CD14-positive monocyte (primary cell): ENCODE results near the gene NBEA. TPM values are rescaled to one million over a fixed set of nuclear protein-coding genes. Genes with fewer than 3 reads are reported as not detected.
"Not testable (repeated sequence)": the region's sequence is repeated elsewhere in the genome, so short reads cannot be mapped to it uniquely, and the experiment has no call there.

Source experiments
- DNase-seq, 3 donors: peaks; one replicate each; pipeline ENCODE4 v3.0.0-alpha.2; 2011 to 2022
- H2AFZ ChIP-seq: 2 replicates; pipeline ENCODE4 v1.6.0; 2012; ENCODE audit warnings: mild to moderate bottlenecking, low read depth, low read length, inconsistent platforms; ENCODE audit not compliant: insufficient read depth, poor library complexity, severe bottlenecking
- H3K27ac ChIP-seq, 2 donors: 1 replicate in 1 of 2; 2 replicates in 1 of 2; pipeline ENCODE4 v1.5.1; 2012 to 2013; ENCODE audit warnings: low read length in 2 of 2, control low read depth in 1 of 2, inconsistent platforms in 1 of 2, low read depth in 1 of 2, mild to moderate bottlenecking in 1 of 2
- H3K27me3 ChIP-seq, 2 donors: one replicate each; pipeline versions ENCODE4 v1.6.0 to v1.6.1; 2011 to 2013; ENCODE audit warnings: low read length in 2 of 2; ENCODE audit not compliant: control insufficient read depth in 2 of 2, insufficient read depth in 2 of 2
- H3K36me3 ChIP-seq, 2 donors: replicated peaks in 1 of 2; 1 replicate in 1 of 2; 2 replicates in 1 of 2; pipeline versions ENCODE4 v1.5.1 to v1.6.1; 2012 to 2013; ENCODE audit warnings: low read length in 2 of 2, control low read depth in 1 of 2, inconsistent platforms in 1 of 2, mild to moderate bottlenecking in 1 of 2; ENCODE audit not compliant: insufficient read depth in 2 of 2, control insufficient read depth in 1 of 2
- H3K4me1 ChIP-seq, 2 donors: 1 replicate in 1 of 2; 2 replicates in 1 of 2; pipeline versions ENCODE4 v1.5.1 to v1.6.1; 2012 to 2013; ENCODE audit warnings: low read length in 2 of 2, control low read depth in 1 of 2, inconsistent platforms in 1 of 2, mild to moderate bottlenecking in 1 of 2, moderate library complexity in 1 of 2; ENCODE audit not compliant: insufficient read depth in 2 of 2, control insufficient read depth in 1 of 2
- H3K4me2 ChIP-seq: replicated peaks from 2 replicates; pipeline ENCODE3; 2012; ENCODE audit warnings: low read length, moderate library complexity, mild to moderate bottlenecking; ENCODE audit not compliant: poor library complexity, severe bottlenecking; ENCODE audit errors: extremely low read depth
- H3K4me3 ChIP-seq, 3 experiments: fragments of 200-600 bp in 1 of 3; sonication (generic) in 1 of 3; replicated peaks in 1 of 3; 1 replicate in 2 of 3; 2 replicates in 1 of 3; pipeline ENCODE4 v1.5.1; 2011 to 2013; ENCODE audit warnings: low read length in 3 of 3, mild to moderate bottlenecking in 3 of 3, control low read depth in 2 of 3, low read depth in 2 of 3, inconsistent platforms in 1 of 3, moderate library complexity in 1 of 3
- H3K79me2 ChIP-seq: 2 replicates; pipeline ENCODE4 v1.6.0; 2012; ENCODE audit warnings: mild to moderate bottlenecking, control low read depth, inconsistent platforms, low read length, moderate library complexity; ENCODE audit not compliant: insufficient read depth
- H3K9ac ChIP-seq: 2 replicates; pipeline ENCODE4 v1.6.0; 2017; ENCODE audit warnings: low read length, mild to moderate bottlenecking; ENCODE audit not compliant: insufficient read depth, poor library complexity, severe bottlenecking
- H3K9me3 ChIP-seq, 2 donors: replicated peaks in 1 of 2; 1 replicate in 1 of 2; 2 replicates in 1 of 2; pipeline versions ENCODE4 v1.5.1 to v1.6.1; 2012 to 2013; ENCODE audit warnings: low read length in 2 of 2, control low read depth in 1 of 2; ENCODE audit not compliant: control insufficient read depth in 1 of 2, insufficient read depth in 1 of 2
- H4K20me1 ChIP-seq: 2 replicates; pipeline ENCODE4 v1.6.0; 2012; ENCODE audit warnings: mild to moderate bottlenecking, low read length, control low read depth, moderate library complexity; ENCODE audit not compliant: insufficient read depth
- H3K27ac Mint-ChIP-seq, 7 donors: one replicate each; pipeline ENCODE4 v1.8.0; 2020; ENCODE audit warnings: mild to moderate bottlenecking in 7 of 7, mixed read lengths in 7 of 7, moderate library complexity in 6 of 7, inconsistent platforms in 2 of 7
- H3K27me3 Mint-ChIP-seq, 3 donors: one replicate each; pipeline ENCODE4 v1.8.0; 2021 to 2022; ENCODE audit warnings: low read depth in 3 of 3, mild to moderate bottlenecking in 3 of 3, mixed read lengths in 3 of 3, moderate library complexity in 3 of 3, inconsistent platforms in 1 of 3
- H3K36me3 Mint-ChIP-seq, 2 donors: one replicate each; pipeline ENCODE4 v1.8.0; 2020; ENCODE audit warnings: mixed read lengths in 2 of 2, inconsistent platforms in 1 of 2, mild to moderate bottlenecking in 1 of 2
- H3K4me1 Mint-ChIP-seq: one replicate; pipeline ENCODE4 v1.8.0; 2020; ENCODE audit warnings: mild to moderate bottlenecking, mixed read lengths
- H3K4me3 Mint-ChIP-seq, 2 donors: one replicate each; pipeline ENCODE4 v1.8.0; 2020; ENCODE audit warnings: mild to moderate bottlenecking in 2 of 2, mixed read lengths in 2 of 2, moderate library complexity in 1 of 2
- H3K9me3 Mint-ChIP-seq, 7 donors: one replicate each; pipeline ENCODE4 v1.8.0; 2020 to 2022; ENCODE audit warnings: mixed read lengths in 7 of 7, mild to moderate bottlenecking in 6 of 7, moderate library complexity in 6 of 7, inconsistent platforms in 2 of 7
- whole genome bisulfite sequencing: methylation state at CpG from one replicate; pipeline ENCODE4 v1.1.5; 2013; ENCODE audit warnings: missing lambda C conversion rate; ENCODE audit not compliant: insufficient coverage; 5-methylcytosine and 5-hydroxymethylcytosine counted together
- intact Hi-C, 2 donors: fragments of 100-400 bp; cut with micrococcal nuclease; formaldehyde crosslinking; loops; one replicate each; pipeline versions ENCODE4 v1.15.0 to v1.15.1; 2023
- polyA plus RNA-seq, 3 donors: library from polyadenylated mRNA; depleted of rRNA in 1 of 3; unstranded in 2 of 3; stranded (reverse) in 1 of 3; fragments of 300-500 nt in 2 of 3; fragments of >200 nt in 1 of 3; fragmentation: Illumina TruSeq in 2 of 3; gene quantifications; 1 replicate in 2 of 3; 2 replicates in 1 of 3; pipeline ENCODE4 v1.2.3, GENCODE V29; 2012 to 2021
- TF ChIP-seq, protein P1 (sequence below): fragments of 200-600 bp; IDR thresholded peaks from one replicate; pipeline ENCODE4 v1.8.0; 2022; ENCODE audit warnings: antibody characterized with exemption, mild to moderate bottlenecking

The NBEA gene
- polyA plus RNA-seq, 3 donors = 0.03 to 0.23 (median 0.08) TPM

DNA sequence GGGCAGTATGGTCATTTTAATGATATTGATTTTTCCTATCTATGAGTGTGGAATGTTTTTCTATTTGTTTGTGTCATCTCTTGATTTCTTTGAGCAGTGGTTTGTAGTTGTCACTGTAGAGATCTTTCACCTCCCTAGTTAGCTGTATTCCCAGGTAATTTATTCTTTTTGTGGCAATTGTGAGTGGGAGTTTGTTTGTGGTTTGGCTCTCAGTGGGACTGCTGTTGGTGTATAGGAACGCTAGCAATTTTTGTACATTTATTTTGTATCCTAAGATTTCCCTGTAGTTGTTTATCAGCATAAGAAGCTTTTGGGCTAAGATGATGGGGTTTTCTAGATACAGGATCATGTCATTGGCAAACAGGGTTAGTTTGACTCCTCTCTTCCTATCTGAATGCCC, 28.9 kb downstream of the NBEA start:
- Mint-ChIP-seq H3K4me1 (no peaks in the 10 kb centered on the region), H3K4me3 (no peak overlapping the region), H3K27me3 (no peaks in the 10 kb centered on the region), H3K9me3 (peaks cover 3 to 30% (median 20%) of the 10 kb centered on the region in 7 donors), H3K36me3 (no peaks in the 10 kb centered on the region), H3K27ac (no peak overlapping the region)
- H3K4me3 ChIP-seq = no peak overlapping the region
- no CpG with 5 or more reads among the region's 1 CpG for WGBS
- H3K27me3 ChIP-seq = no peaks in the 10 kb centered on the region
- H3K9ac ChIP-seq = no peak overlapping the region
- no peaks in the 10 kb centered on the region for H3K4me1 ChIP-seq
- intact Hi-C loops = no loop called here
- H3K4me2 ChIP-seq = no peak overlapping the region
- no peaks in the 10 kb centered on the region for H3K36me3 ChIP-seq
- TF ChIP-seq, protein P1, sequence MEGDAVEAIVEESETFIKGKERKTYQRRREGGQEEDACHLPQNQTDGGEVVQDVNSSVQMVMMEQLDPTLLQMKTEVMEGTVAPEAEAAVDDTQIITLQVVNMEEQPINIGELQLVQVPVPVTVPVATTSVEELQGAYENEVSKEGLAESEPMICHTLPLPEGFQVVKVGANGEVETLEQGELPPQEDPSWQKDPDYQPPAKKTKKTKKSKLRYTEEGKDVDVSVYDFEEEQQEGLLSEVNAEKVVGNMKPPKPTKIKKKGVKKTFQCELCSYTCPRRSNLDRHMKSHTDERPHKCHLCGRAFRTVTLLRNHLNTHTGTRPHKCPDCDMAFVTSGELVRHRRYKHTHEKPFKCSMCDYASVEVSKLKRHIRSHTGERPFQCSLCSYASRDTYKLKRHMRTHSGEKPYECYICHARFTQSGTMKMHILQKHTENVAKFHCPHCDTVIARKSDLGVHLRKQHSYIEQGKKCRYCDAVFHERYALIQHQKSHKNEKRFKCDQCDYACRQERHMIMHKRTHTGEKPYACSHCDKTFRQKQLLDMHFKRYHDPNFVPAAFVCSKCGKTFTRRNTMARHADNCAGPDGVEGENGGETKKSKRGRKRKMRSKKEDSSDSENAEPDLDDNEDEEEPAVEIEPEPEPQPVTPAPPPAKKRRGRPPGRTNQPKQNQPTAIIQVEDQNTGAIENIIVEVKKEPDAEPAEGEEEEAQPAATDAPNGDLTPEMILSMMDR = no peak
- no peak overlapping the region for H2AFZ ChIP-seq
- no peak overlapping the region for H3K27ac ChIP-seq
- H3K9me3 ChIP-seq = peaks cover 17 to 25% of the 10 kb centered on the region in 2 donors
- no peaks in the 10 kb centered on the region for H4K20me1 ChIP-seq
- H3K79me2 ChIP-seq = no peaks in the 10 kb centered on the region
- no peak for DNase-seq

DNA sequence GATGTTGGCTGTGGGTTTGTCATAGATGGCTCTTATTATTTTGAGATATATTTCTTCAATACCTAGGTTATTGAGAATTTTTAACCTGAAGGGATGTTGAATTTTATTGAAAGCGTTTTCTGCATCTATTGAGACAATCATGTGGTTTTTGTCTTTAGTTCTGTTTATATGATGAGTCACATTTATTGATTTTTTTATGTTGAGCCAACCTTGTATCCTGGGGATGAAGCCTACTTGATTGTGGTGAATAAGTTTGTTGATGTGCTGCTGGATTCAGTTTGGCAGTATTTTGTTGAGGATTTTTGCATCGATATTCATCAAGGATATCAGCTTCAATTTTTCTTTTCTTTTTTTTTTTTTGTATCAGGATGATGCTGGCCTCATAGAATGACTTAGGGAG, 29.4 kb downstream of the NBEA start:
- H3K27me3 ChIP-seq = no peaks in the 10 kb centered on the region
- Mint-ChIP-seq H3K36me3 (no peaks in the 10 kb centered on the region), H3K4me1 (no peaks in the 10 kb centered on the region), H3K27ac (no peak overlapping the region), H3K4me3 (no peak overlapping the region), H3K9me3 (peaks cover 3 to 30% (median 20%) of the 10 kb centered on the region in 7 donors), H3K27me3 (no peaks in the 10 kb centered on the region)
- WGBS = no CpG with 5 or more reads among the region's 2 CpGs
- no peak overlapping the region for H2AFZ ChIP-seq
- H4K20me1 ChIP-seq = no peaks in the 10 kb centered on the region
- H3K9me3 ChIP-seq = peaks cover 17 to 25% of the 10 kb centered on the region in 2 donors
- H3K27ac ChIP-seq = no peak overlapping the region
- no peaks in the 10 kb centered on the region for H3K4me1 ChIP-seq
- no peak overlapping the region for H3K4me2 ChIP-seq
- H3K36me3 ChIP-seq = no peaks in the 10 kb centered on the region
- intact Hi-C loops = no loop called here
- TF ChIP-seq, protein P1 = no peak
- no peak for DNase-seq
- no peaks in the 10 kb centered on the region for H3K79me2 ChIP-seq
- no peak overlapping the region for H3K9ac ChIP-seq
- no peak overlapping the region for H3K4me3 ChIP-seq

DNA sequence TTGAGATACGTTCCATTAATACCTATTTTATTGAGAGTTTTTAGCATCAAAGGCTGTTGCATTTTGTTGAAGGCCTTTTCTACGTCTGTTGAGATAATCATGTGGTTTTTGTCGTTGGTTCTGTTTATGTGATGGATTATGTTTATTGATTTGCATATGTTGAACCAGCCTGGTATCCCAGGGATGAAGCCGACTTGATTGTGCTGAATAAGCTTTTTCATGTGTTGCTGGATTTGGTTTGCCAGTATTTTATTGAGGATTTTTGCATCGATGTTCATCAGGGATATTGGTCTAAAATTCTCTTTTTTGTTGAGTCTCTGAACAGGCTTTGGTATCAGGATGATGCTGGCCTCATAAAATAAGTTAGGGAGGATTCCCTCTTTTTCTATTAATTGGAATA, 43.1 kb downstream of the NBEA start:
- H3K79me2 ChIP-seq, H3K4me1 Mint-ChIP-seq, DNase-seq, H3K27ac Mint-ChIP-seq, H4K20me1 ChIP-seq, H3K4me3 Mint-ChIP-seq, H3K4me1 ChIP-seq, H3K27me3 Mint-ChIP-seq, H3K27ac ChIP-seq, H3K4me2 ChIP-seq, H3K36me3 Mint-ChIP-seq, H2AFZ ChIP-seq, H3K36me3 ChIP-seq, H3K9ac ChIP-seq, H3K4me3 ChIP-seq, intact Hi-C loops, H3K27me3 ChIP-seq: not testable (repeated sequence)
- WGBS = no CpG with 5 or more reads among the region's 5 CpGs
- peaks cover 17 to 22% of the 10 kb centered on the region in 2 donors for H3K9me3 ChIP-seq
- peaks cover 22 to 41% (median 29%) of the 10 kb centered on the region in 7 donors for H3K9me3 Mint-ChIP-seq
